Left hindlimb (tissue), 1 donor: ENCODE results near the gene COL26A1.

ENCODE experiments used
- DNase-seq: peaks from one replicate; pipeline ENCODE4 v3.0.0-alpha.2; 2018

COL26A1 gene

GRCh38 chr7:101373812-101374614 is 11.3 kb downstream of the COL26A1 start:
- peak; percentile 63 for DNase-seq

- DNase-seq = no peak
Observed at GRCh38 chr7:101374990-101375389, 12.3 kb downstream of the COL26A1 start.

GRCh38 chr7:101376601-101377000 is 13.9 kb downstream of the COL26A1 start:
- DNase-seq = no peak

- DNase-seq = no peak
Observed at GRCh38 chr7:101377189-101377736, 14.6 kb downstream of the COL26A1 start.

GRCh38 chr7:101378751-101379174 is 16.1 kb downstream of the COL26A1 start:
- DNase-seq = peak; percentile 53

- no peak for DNase-seq
Observed at GRCh38 chr7:101379302-101379701, 16.6 kb downstream of the COL26A1 start.

- DNase-seq = no peak
Observed at GRCh38 chr7:101381549-101382111, 19.0 kb downstream of the COL26A1 start.

GRCh38 chr7:101382937-101383336 is 20.3 kb downstream of the COL26A1 start:
- no peak for DNase-seq

- no peak for DNase-seq
Observed at GRCh38 chr7:101386177-101386557, 23.5 kb downstream of the COL26A1 start.

- peak; percentile 80 for DNase-seq
Observed at GRCh38 chr7:101386558-101387231, 24.0 kb downstream of the COL26A1 start.

GRCh38 chr7:101390901-101391301 is 28.2 kb downstream of the COL26A1 start:
- DNase-seq = peak; percentile 65

GRCh38 chr7:101391991-101392390 is 29.3 kb downstream of the COL26A1 start:
- no peak for DNase-seq

- DNase-seq = no peak
Observed at GRCh38 chr7:101393865-101394264, 31.2 kb downstream of the COL26A1 start.

- DNase-seq = no peak
Observed at GRCh38 chr7:101395376-101395775, 32.7 kb downstream of the COL26A1 start.

GRCh38 chr7:101397243-101397642 is 34.6 kb downstream of the COL26A1 start:
- DNase-seq = no peak

GRCh38 chr7:101397770-101398324 is 35.2 kb downstream of the COL26A1 start:
- no peak for DNase-seq

- no peak for DNase-seq
Observed at GRCh38 chr7:101398396-101399289, 36.0 kb downstream of the COL26A1 start.

GRCh38 chr7:101399759-101400158 is 37.1 kb downstream of the COL26A1 start:
- no peak for DNase-seq

- DNase-seq = no peak
Observed at GRCh38 chr7:101400751-101401150, 38.1 kb downstream of the COL26A1 start.

- DNase-seq = no peak
Observed at GRCh38 chr7:101401390-101402080, 38.9 kb downstream of the COL26A1 start.

- DNase-seq = no peak
Observed at GRCh38 chr7:101402081-101402779, 39.6 kb downstream of the COL26A1 start.
